GM18867 (cell line): ENCODE results near the gene IFNA14.
"Not testable (repeated sequence)": the region's sequence is repeated elsewhere in the genome, so short reads cannot be mapped to it uniquely, and the experiment has no call there.

Source experiments
- ATAC-seq: cut with Tn5 transposase; IDR thresholded peaks from one replicate; pipeline ENCODE4 v1.9.1; 2021; ENCODE audit warnings: mild to moderate bottlenecking, moderate library complexity; ENCODE audit not compliant: unreplicated experiment

Gene IFNA14

DNA sequence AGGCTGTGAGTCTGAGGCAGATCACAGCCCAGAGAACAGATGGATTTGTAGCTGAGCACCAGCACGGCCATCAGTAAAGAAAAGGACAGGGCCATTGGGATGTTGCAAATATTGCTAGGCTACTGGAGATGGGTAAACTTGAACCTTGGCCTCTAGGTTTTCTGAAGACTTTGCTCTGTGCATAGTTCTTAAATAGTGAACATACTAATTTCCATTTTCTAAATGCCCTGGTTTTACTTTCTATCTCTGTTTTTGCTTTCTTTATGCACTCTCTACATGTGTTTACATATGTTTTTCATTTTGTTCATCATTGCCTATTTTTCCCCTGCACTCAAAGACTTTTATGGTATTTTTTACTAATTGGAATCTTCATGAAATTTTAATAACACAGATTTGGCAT lies 22.6 kb downstream of the IFNA14 start, which contains the start of gene IFNA16:
Gene IFNA16 (minus strand): TSS at position 101 of the 400 bp plus-strand sequence. CDS start 6 bp downstream, at position 95.
- ATAC-seq = not testable (repeated sequence)

DNA sequence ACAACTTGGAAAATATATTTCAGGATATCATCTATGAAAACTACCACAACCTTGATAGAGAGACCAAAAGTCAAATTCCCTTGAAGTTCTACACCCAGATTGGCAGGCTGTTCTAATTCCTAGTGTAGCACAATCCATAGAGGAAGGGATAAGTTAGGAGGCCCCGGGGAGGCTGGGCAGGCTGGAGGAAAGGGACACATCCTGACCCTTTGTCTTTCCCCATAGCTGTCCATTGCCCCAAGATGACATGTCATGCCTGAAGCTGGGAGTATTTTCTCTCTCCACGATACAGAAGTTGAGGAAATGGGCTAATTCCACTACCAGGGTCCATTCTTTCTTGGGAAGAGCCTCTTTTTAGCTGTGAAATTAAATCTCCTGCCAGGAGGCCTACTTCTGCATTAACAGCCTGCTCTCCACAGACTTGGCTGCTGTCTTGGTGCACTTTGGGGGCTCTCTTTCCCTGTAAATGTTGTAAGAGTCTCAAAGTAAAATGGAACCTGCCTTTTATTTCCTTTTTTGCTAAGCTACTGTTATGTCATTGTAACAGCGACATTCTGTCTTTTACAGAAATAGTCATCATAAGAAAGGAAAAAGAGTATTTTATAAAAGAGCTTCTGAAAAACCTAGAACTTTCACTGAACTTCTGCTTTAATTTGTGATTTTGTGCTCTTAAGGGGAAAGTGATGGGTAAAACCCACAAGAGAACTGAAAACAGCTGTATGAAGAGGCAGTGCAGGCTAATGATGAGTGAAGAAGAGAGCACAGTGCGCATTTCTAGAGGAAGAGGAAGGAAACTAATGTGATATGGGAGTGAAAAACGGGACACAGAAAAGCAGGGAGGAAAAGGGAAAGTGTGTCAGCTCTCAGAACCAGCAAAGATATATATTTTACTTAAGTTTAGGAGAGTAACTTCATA lies 26.1 kb downstream of the IFNA14 start:
- ATAC-seq = peak; percentile 84

GRCh38 chr9:21212160-21212559 lies 27.6 kb downstream of the IFNA14 start:
- not testable (repeated sequence) for ATAC-seq

GRCh38 chr9:21210782-21211181 lies 29.0 kb downstream of the IFNA14 start:
- not testable (repeated sequence) for ATAC-seq

DNA sequence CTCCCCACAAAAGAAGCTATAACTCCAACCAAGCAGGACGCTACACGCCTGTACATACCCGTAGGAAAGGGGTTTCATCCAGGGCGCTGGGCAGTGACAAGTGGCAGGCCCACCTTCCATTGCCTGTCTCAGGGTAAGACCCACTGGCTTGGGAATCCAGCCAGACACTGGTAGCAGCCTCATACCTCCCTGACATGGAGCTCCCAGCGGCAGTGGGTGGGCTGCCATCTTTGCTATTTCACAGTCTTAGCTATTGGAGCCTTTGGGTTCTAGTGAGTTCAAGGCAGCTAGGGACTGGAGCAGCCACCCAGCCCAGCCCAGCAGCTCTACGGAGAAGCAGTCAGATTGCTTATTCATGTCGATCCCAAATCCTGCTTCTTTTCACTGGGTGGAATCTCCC lies 29.5 kb downstream of the IFNA14 start:
- no peak for ATAC-seq

DNA sequence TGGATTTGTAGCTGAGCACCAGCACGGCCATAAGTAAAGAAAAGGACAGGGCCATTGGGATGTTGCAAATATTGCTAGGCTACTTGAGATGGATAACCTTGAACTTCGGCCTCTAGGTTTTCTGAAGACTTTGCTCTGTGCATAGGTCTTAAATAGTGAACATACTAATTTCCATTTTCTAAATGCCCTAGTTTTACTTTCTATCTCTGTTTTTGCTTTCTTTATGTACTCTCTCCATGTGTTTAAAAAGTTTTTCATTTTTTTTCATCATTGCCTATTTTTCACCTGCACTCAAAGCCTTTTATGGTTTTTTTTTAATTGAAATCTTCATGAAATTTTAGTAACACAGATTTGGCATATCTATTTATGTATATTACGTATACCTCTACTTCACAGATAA lies 32.8 kb downstream of the IFNA14 start, which contains the start of gene IFNA10:
Gene IFNA10 (minus strand): TSS at position 101 of the 400 bp plus-strand sequence. CDS start 46 bp downstream, at position 55.
- ATAC-seq = not testable (repeated sequence)

DNA sequence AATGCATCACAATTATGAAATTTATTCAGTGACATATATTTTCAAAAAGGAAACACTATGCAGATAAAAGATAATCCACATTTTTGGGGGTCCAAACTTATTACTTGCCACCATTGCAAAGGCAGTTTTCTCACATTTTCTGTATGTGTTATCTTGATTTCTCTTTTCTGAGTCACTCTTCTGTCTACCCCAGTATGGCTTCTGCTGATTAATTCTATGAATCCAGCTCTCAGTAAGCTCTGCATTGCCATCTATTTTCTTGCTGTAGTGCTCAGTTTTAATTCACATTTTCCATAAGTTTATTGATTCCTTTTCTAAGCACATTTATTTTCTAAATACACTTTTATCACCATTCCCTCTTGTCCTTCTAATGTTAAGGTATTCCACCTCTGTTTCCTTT lies 34.6 kb downstream of the IFNA14 start:
- ATAC-seq = no peak

DNA sequence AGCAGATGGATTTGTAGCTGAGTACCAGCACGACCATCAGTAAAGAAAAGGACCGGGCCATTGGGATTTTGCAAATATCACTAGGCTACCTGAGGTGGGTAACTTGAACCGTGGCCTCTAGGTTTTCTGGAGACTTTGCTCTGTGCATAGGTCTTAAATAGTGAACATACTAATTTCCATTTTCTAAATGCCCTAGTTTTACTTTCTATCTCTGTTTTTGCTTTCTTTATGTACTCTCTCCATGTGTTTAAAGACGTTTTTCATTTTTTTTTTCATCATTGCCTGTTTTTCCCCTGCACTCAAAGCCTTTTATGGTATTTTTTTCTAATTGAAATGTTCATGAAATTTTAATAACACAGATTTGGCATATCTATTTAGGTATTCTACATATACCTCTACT lies 37.7 kb downstream of the IFNA14 start, which contains the start of gene IFNA7:
Gene IFNA7 (minus strand): TSS at position 101 of the 400 bp plus-strand sequence. CDS start 40 bp downstream, at position 61.
- ATAC-seq = not testable (repeated sequence)

DNA sequence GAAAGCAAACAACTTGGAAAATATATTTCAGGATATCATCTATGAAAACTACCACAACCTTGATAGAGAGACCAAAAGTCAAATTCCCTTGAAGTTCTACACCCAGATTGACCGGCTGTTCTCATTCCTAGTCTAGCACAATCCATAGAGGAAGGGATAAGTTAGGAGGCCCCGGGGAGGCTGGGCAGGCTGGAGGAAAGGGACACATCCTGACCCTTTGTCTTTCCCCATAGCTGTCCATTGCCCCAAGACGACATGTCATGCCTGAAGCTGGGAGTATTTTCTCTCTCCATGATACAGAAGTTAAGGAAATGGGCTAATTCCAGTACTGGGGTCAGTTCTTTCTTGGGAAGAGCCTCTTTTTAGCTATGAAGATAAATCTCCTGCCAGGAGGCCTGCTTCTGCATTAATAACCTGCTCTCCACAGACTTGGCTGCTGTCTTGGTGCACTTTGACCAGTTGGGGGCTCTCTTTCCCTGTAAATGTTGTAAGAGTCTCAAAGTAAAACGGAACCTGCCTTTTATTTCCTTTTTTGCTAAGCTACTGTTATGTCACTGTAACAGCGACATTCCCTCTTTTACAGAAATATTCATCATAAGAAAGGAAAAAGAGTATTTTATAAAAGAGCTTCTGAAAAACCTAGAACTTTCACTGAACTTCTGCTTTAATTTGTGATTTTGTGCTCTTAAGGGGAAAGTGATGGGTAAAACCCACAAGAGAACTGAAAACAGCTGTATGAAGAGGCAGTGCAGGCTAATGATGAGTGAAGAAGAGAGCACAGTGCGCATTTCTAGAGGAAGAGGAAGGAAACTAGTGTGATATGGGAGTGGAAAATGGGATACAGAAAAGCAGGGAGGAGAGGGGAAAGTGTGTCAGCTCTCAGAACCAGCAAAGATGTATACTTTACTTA lies 44.7 kb downstream of the IFNA14 start:
- peak; percentile 89 for ATAC-seq
